DMS 273 (cell line): Measurements from ENCODE around the gene PRSS57.
A peak's percentile ranks its signal among the peaks of the same experiment; 100 is the strongest.

Source experiments
- DNase-seq: peaks from one replicate; lab custom pipeline; 2025; ENCODE audit not compliant: unreplicated experiment; lab: John Stamatoyannopoulos, UW

Gene PRSS57

DNA sequence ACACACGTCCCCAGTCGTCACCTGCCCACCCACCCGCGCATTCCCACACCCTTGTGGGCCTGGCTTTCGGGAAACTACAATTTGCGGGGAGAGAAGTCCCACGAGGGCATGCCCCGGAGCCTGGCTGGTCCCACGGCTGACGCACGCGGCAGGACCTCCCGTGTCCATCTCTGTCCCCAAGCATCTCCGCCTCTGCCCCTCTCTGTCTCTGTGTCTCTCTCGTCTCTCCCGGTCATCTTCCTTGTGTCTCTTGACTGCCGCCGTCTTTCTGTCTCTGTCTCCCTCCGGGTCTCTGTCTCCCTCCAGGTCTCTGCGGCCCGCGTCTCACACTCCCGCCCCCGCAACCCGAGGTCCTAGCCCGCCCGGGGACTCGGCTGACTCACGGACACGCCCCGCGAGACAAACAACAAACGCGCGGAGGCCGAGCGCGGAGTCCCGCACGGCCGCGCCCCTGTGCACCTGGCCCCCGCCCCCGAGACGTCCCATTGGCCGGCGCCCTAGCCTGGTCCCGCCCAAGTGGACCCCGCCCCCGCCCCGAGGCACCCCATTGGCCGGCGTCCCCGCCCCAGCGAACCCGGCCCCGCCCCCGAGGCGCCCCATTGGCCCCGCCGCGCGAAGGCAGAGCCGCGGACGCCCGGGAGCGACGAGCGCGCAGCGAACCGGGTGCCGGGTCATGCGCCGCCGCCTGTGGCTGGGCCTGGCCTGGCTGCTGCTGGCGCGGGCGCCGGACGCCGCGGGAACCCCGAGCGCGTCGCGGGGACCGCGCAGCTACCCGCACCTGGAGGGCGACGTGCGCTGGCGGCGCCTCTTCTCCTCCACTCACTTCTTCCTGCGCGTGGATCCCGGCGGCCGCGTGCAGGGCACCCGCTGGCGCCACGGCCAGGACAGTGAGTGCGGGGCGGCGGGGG, 55.7 kb downstream of the PRSS57 start, which contains the start of gene FGF22:
Gene FGF22, plus strand, starts transcription at position 627 of the 908 bp plus-strand sequence. Its CDS starts 47 bp downstream, at position 674.
- peak; percentile 96 for DNase-seq

- DNase-seq: no peak
These were observed 56.4 kb downstream of the PRSS57 start for GRCh38 chr19:638906-639252.
